Measurements from ENCODE around the gene TOX2.

TOX2 gene

GRCh38 chr20:43982016-43982415 lies 67.4 kb downstream of the TOX2 start:
- DNase-seq = no peak

GRCh38 chr20:43982886-43983285 lies 68.2 kb downstream of the TOX2 start:
- no peak for DNase-seq

DNA sequence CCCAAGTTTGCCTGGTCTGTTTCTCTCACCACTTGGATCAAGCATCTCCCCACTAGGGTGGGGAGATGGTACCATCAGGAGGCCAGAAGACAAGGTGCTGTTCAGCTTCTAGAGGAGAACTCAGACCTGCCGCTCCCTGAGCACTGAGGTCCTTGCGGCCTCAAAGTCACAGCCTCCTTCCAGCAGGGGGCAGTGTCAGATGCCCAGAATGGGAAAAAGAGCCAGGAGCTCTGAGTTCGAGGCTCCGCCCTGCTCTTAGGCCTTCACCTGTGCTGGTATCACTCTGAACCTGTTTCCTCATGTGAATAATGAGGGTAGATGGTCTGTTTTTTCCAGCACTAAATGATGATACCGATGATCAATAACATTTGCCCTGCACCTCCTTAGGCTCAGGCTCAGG lies 68.7 kb downstream of the TOX2 start:
- DNase-seq = no peak

GRCh38 chr20:43983904-43984361 lies 69.3 kb downstream of the TOX2 start:
- DNase-seq = no peak

- DNase-seq = no peak
Measured at GRCh38 chr20:43984587-43984986, 69.9 kb downstream of the TOX2 start.

GRCh38 chr20:43985121-43985520 lies 70.5 kb downstream of the TOX2 start:
- no peak for DNase-seq

- DNase-seq = no peak
Measured at GRCh38 chr20:43985608-43986316, 71.1 kb downstream of the TOX2 start.

GRCh38 chr20:43987018-43987417 lies 72.4 kb downstream of the TOX2 start:
- DNase-seq = no peak

DNA sequence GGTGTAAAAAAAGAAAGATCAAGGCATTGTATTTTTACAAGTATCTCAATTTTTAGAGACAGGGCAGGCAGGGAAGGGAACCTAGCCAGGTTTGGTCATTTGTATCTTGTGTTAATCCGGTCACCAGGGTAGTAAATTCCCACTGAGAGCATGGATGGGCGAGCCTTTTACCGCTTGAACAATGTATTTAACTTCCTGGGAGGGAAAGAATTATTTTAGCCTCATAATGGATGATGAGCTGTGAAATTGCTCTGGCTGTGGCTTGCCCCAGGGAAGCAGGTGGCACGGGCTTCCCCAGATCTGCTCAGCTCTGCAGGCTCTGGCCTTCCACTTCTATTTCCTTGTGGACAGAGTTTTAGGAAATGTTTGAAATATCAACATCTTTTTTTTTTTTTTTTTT lies 72.9 kb downstream of the TOX2 start:
- no peak for DNase-seq

DNA sequence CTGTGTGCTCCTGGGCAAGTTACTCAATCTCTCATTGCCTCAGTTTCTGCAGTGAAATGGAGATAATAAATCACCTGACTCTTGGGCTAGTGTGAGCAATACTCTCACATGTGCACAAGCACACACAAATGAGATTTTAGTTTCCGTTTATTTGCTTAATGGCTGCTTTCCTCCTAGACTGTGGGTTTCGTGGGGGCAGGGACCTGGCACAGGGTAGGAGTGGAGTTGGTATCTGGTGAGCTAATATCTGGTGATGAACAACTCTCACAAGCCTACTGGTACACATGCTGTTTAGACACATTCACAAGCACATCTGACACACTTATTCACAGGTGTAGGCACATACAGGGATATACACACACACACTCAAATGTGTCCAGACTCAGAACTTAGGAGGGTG lies 73.8 kb downstream of the TOX2 start:
- DNase-seq = no peak

- DNase-seq = no peak
Measured at GRCh38 chr20:43988867-43989266, 74.2 kb downstream of the TOX2 start.

DNA sequence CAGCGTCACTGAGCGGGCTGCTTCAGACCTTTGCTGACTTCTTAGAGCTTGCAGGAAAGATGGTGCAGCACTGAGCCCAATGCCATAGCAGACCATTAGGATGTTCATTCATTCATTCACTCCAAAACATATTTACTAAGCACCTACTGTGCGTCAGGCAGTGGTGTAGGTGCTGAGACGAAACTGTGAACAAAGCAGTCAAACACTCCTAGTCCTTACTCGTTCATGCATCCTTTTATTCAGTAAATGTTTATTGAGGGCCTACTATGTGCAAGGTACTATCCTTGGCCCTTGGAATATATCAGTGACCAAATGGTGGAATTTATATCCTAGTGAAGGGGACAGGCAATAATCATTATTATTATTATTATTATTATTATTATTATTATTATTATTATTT lies 76.6 kb downstream of the TOX2 start:
- no peak for DNase-seq

GRCh38 chr20:43991982-43992381 lies 77.3 kb downstream of the TOX2 start:
- no peak for DNase-seq

DNA sequence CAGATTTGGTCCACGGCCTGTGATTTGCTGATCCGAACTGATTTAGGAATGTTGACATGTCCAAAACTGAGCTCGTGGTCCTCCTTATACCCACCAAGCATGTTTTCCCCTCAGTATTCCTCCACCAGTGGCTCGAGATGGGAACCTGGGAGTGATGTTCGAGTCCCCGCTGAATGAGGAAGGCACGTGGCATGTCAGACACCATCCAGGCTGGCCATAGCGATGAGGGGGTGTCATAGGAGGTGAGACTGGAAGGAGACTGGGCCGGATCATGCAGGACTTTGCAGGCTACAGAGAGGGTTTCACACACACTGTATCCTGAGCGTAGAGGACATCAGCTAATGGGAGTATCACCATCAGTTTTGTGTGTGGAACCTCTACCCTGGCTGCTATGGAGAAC lies 78.2 kb downstream of the TOX2 start:
- no peak for DNase-seq

DNA sequence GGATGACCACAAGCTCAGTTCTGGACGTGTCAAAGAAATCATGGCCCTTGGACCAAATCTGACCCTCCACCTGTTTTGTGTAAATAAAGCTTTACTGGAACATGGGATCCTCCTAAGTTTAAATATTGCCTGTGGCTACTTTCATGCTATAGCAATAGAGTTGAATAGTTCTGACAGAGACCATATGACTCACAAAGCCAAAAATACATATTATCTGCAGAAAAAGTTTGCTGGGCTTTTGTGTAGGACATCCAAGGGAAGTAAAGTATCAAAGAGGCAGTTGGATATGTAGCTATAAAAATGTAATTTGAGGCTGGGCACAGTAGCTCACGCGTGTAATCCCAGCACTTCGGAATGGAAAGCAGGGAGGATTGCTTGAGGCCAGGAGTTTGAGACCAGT lies 78.9 kb downstream of the TOX2 start:
- no peak for DNase-seq

DNA sequence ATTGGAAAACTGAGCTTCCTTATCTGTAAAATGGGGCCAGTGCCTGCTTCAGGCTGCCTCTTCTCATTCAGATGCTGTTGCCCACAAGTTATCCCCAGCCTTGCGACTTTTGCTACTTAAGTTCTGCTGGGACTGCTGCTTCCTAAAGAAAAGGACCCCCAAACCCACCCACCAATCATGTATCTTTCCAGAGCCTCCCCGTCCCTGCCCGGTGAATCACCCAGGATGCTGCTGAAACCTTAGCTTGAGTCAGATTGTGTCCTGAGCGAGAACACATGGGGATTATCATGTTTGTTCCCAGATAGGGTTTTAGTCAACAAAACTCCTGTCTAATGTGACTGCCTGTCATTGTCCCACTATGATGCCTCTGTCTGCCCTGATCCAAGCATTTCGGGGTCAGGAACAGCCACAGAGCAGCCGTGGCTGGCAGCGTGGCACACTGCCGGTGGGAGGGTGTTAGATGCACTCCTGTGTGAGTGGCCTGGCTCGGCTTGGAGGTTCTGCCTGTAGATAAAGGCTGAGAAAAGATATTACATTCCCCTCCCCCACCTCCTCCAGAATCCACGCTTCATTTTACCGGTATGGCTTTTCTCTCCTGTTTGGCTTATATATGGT lies 79.9 kb downstream of the TOX2 start:
- no peak for DNase-seq

DNA sequence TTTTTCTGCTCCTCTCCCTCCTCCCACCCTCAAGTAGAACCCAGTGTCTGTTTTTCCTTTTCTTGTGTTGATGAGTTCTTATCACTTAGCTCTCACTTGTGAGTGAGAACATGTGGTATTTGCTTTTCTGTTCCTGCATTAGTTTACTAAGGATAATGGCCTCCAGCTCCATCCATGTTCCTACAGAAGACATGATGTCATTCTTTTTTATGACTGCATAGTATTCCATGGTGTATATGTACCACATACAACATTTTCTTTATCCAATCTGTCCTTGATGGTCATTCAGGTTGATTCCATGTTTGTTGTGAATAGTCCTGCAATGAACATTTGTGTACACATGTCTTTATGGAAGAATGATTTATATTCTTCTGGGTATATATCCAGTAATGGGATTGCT lies 81.0 kb downstream of the TOX2 start:
- no peak for DNase-seq

GRCh38 chr20:43996240-43996930 lies 81.7 kb downstream of the TOX2 start:
- DNase-seq = no peak

DNA sequence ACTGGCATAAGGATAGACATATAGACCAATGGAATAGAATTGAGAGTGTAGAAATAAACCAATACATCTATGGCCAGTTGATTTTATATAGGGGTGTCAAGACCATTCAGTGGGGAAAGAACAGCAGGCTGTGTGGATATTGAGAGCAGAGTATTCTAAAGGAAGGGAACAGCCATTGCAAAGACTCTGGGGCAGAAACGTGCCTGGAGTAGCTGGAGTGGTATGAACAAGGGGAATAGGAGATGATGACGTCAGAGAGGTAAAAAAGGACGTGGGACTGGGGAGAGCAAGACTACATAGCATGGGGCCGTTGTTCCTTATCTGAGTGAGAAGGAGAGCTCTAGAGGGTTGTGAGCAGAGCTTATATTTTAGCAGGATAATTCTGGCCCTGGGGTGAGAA lies 85.2 kb downstream of the TOX2 start:
- no peak for DNase-seq

DNA sequence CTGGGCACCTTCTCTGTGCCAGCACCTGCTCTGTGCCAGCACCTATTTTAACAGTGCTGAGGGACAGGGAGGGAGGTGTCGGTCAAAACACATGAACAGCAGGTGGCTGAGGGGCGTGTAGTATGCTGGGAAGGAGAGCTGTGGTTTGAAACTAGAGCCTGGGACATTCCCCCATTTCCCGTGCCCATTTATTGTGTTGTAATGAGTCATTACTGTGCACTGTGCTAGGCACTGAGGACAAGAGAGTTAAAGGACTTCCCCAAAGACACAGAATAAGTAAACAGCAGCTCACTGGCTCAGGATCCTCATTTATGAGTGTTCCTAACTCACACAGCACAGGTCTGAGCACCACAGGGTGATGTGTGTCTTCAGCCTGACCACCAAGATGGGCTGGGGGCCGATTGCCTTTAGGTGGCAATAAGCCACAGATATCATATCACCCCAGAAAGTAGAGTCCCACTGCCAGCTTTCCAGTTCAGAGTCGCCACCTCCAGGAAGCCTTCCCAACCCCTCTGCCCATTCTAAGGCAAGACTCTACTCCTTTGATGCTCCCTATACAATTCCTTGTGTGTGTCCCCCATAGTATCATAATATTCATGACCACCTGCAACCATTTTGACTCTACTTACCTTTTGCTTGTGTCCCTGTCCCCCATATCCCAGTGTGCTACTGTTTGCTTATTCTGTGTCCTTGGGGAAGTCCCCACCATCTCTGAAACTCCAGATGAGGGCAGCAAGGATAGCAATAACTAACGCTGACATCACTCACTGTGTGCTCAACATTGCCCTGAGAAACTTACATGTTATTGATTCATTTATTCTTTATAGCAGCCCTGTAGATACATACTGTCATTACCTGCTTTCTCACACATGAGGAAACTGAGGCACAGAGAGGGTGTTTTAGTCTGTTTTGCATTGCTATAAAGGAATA lies 87.3 kb downstream of the TOX2 start:
- DNase-seq = no peak

DNA sequence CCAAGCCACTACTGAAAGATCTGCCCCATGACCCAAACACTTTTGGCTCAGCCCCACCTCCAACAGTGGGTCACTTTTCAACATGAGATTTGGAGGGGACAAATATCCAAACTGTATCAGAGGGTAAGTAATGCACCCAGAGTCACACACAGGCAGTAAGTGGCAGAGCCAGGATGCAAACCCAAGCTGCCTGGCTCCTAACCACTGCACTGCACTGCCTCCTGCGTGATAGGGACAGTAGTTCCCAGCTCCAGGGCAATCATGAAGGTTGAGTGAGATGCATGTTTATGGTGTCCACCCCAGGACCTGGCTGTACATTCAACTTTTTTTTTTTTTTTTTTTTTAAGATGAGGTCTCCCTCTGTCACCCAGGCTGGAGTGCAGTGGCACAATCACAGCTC lies 88.2 kb downstream of the TOX2 start:
- DNase-seq = no peak

GRCh38 chr20:44003609-44004008 lies 89.0 kb downstream of the TOX2 start:
- no peak for DNase-seq

GRCh38 chr20:44004306-44004915 lies 89.8 kb downstream of the TOX2 start:
- no peak for DNase-seq
